H1 (cell line): ENCODE measurements around the gene JAG1. TPM values are rescaled to one million over a fixed set of nuclear protein-coding genes. Genes with fewer than 3 reads are reported as not detected.

Source experiments
- E2F6 ChIP-seq: IDR thresholded peaks from 2 replicates; pipeline ENCODE4 v1.6.1; 2012; ENCODE audit warnings: inconsistent platforms
- EGR1 ChIP-seq: IDR thresholded peaks from 2 replicates; pipeline ENCODE4 v1.6.1; 2011; ENCODE audit warnings: low read depth, low read length, borderline replicate concordance
- FOSL1 ChIP-seq: IDR thresholded peaks from 2 replicates; pipeline ENCODE4 v1.6.1; 2011; ENCODE audit warnings: mild to moderate bottlenecking, low read depth, low read length, moderate library complexity; ENCODE audit not compliant: insufficient read depth
- POLR2A ChIP-seq, 2 experiments: IDR thresholded peaks; 1 replicate in 1 of 2; 2 replicates in 1 of 2; pipeline ENCODE4 v1.6.1; 2011; ENCODE audit warnings: low read depth in 2 of 2, low read length in 2 of 2, mild to moderate bottlenecking in 2 of 2; ENCODE audit errors: control extremely low read depth in 1 of 2
- RAD21 ChIP-seq, 2 experiments: IDR thresholded peaks in 1 of 2; conservative IDR thresholded peaks in 1 of 2; 2 replicates each; pipeline ENCODE4 v1.6.1; 2011; ENCODE audit warnings: low read depth in 2 of 2, low read length in 2 of 2, improper control_type of control experiment in 1 of 2, inconsistent platforms in 1 of 2, mild to moderate bottlenecking in 1 of 2, moderate library complexity in 1 of 2
- SAP30 ChIP-seq: fragments of 300-600 bp; sonication (generic); IDR thresholded peaks from 2 replicates; pipeline ENCODE4 v1.7.1; 2012; ENCODE audit warnings: low read length, moderate library complexity, mild to moderate bottlenecking, inconsistent platforms; ENCODE audit not compliant: insufficient read depth, insufficient replicate concordance
- polyA plus RNA-seq, 7 experiments: library from polyadenylated mRNA; depleted of rRNA in 3 of 7; stranded (reverse) in 5 of 7; unstranded in 2 of 7; fragments of >200 nt in 5 of 7; fragments of 200-250 nt in 2 of 7; gene quantifications; 1 replicate in 5 of 7; 2 replicates in 1 of 7; 4 replicates in 1 of 7; pipeline versions ENCODE4 v1.2.1 to v1.2.3, GENCODE V29; 2011 to 2013; ENCODE audit warnings: missing spikeins in 2 of 7, mixed read lengths in 2 of 7
- total RNA-seq: library from RNA; stranded (reverse); fragmentation: NEBNext Ultra II Directional; extraction: Animal tissue kit (Norgen Biotek cat#: 25700); gene quantifications from 2 replicates; pipeline ENCODE4 v1.2.1, GENCODE V29; 2021

The JAG1 gene
- total and polyA plus RNA-seq, 2 of the 8 experiments (the other 6 are each of a cell fraction or from before 2014, with no cell fraction given), result 13.5 to 27.3 TPM

- TF ChIP-seq EGR1 (no peak), FOSL1 (no peak), E2F6 (no peak), RAD21 (IDR thresholded peaks at IDR 0.05 in 1 of 2, conservative IDR thresholded peaks at IDR 0.05 in 1 of 2; ENCODE audit: low read depth in 2 of 2, low read length in 2 of 2) (no peak), SAP30 (no peak), POLR2A (IDR thresholded peaks at IDR 0.05; ENCODE audit: control extremely low read depth in 1 of 2, low read depth in 2 of 2, low read length in 2 of 2) (no peak)
Measured at GRCh38 chr20:10642856-10643559, 30.8 kb downstream of the JAG1 start (continued).
